HTR-8/SVneo (cell line): Measurements from ENCODE around the gene HCFC2.
"Not testable (repeated sequence)": the region's sequence is repeated elsewhere in the genome, so short reads cannot be mapped to it uniquely, and the experiment has no call there.

Experiments
- DNase-seq: peaks from one replicate; pipeline ENCODE4 v3.0.0; 2011; ENCODE audit warnings: low spot score, mixed read lengths; ENCODE audit not compliant: insufficient read length
- FAIRE-seq: peaks from 2 replicates; lab custom pipeline; 2011; peaks lifted over from hg19 to GRCh38; lab: Jason Lieb, UNC

Gene HCFC2

GRCh38 chr12:104064031-104064841, at the start of gene HCFC2:
TSS of gene HCFC2 (plus strand) at chr12:104064531. CDS start at chr12:104064561, 30 bp downstream.
- DNase-seq (peak; percentile 97), FAIRE-seq (peak; percentile 91)

GRCh38 chr12:104021862-104022261, 42.5 kb upstream of the HCFC2 start:
- not testable (repeated sequence) for DNase-seq, FAIRE-seq

GRCh38 chr12:104022786-104023185, 41.5 kb upstream of the HCFC2 start:
- FAIRE-seq, result no peak
- DNase-seq, result no peak

GRCh38 chr12:104023710-104024109, 40.6 kb upstream of the HCFC2 start:
- DNase-seq (no peak), FAIRE-seq (no peak)

GRCh38 chr12:104024348-104024747, 40.0 kb upstream of the HCFC2 start:
- no peak for FAIRE-seq

GRCh38 chr12:104025771-104026170, 38.6 kb upstream of the HCFC2 start:
- FAIRE-seq, result no peak
- no peak for DNase-seq

More at GRCh38 chr12:104024348-104024747, 40.0 kb upstream of the HCFC2 start:
- DNase-seq, result no peak

- DNase-seq (no peak), FAIRE-seq (no peak)
These were observed 37.3 kb upstream of the HCFC2 start for GRCh38 chr12:104026841-104027599.

GRCh38 chr12:104030596-104030995, 33.7 kb upstream of the HCFC2 start:
- not testable (repeated sequence) for DNase-seq, FAIRE-seq

GRCh38 chr12:104036143-104036542, 28.2 kb upstream of the HCFC2 start:
- not testable (repeated sequence) for FAIRE-seq, DNase-seq

- not testable (repeated sequence) for DNase-seq, FAIRE-seq
These were observed 24.6 kb upstream of the HCFC2 start for GRCh38 chr12:104039769-104040168.

GRCh38 chr12:104042580-104042979, 21.8 kb upstream of the HCFC2 start:
- FAIRE-seq, result no peak
- no peak for DNase-seq

GRCh38 chr12:104044158-104044557, 20.2 kb upstream of the HCFC2 start:
- DNase-seq, result no peak
- no peak for FAIRE-seq

- DNase-seq, result no peak
- no peak for FAIRE-seq
These were observed 18.0 kb upstream of the HCFC2 start for GRCh38 chr12:104046306-104046705.

- no peak for DNase-seq
- FAIRE-seq, result no peak
These were observed 16.2 kb upstream of the HCFC2 start for GRCh38 chr12:104048162-104048561.

GRCh38 chr12:104048811-104049210, 15.5 kb upstream of the HCFC2 start:
- FAIRE-seq (no peak), DNase-seq (no peak)

GRCh38 chr12:104049278-104049902, 14.9 kb upstream of the HCFC2 start:
- FAIRE-seq (no peak), DNase-seq (peak; percentile 17)

- FAIRE-seq (no peak), DNase-seq (peak; percentile 50)
These were observed 14.4 kb upstream of the HCFC2 start, which contains the start of gene GLT8D2 for GRCh38 chr12:104049903-104050356. TSS of gene GLT8D2 (minus strand) at chr12:104050187. CDS start at chr12:104019648, 30,539 bp downstream.

- FAIRE-seq, result no peak
- no peak for DNase-seq
These were observed 13.9 kb upstream of the HCFC2 start for GRCh38 chr12:104050436-104050835.

- FAIRE-seq (no peak), DNase-seq (no peak)
These were observed 9.5 kb upstream of the HCFC2 start for GRCh38 chr12:104054681-104055346.
